ENCODE results near the gene HBM.

GRCh38 chr16:152141-153128, 13.3 kb upstream of the HBM start, which contains the start of gene HBZ:
- TF ChIP-seq, protein P1, sequence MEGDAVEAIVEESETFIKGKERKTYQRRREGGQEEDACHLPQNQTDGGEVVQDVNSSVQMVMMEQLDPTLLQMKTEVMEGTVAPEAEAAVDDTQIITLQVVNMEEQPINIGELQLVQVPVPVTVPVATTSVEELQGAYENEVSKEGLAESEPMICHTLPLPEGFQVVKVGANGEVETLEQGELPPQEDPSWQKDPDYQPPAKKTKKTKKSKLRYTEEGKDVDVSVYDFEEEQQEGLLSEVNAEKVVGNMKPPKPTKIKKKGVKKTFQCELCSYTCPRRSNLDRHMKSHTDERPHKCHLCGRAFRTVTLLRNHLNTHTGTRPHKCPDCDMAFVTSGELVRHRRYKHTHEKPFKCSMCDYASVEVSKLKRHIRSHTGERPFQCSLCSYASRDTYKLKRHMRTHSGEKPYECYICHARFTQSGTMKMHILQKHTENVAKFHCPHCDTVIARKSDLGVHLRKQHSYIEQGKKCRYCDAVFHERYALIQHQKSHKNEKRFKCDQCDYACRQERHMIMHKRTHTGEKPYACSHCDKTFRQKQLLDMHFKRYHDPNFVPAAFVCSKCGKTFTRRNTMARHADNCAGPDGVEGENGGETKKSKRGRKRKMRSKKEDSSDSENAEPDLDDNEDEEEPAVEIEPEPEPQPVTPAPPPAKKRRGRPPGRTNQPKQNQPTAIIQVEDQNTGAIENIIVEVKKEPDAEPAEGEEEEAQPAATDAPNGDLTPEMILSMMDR (IDR thresholded peaks at IDR 0.05) = no peak
- TF ChIP-seq POLR2A (IDR thresholded peaks at IDR 0.05) = no peak

Measured in vagina (tissue), 2 donors.